HCT116 (cell line): ENCODE measurements around the gene OR2B2.

Experiments
- CEBPB ChIP-seq: IDR thresholded peaks from 2 replicates; pipeline ENCODE4 v1.6.1; 2012; ENCODE audit warnings: low read depth
- ELF1 ChIP-seq: IDR thresholded peaks from 2 replicates; pipeline ENCODE4 v1.6.1; 2012; ENCODE audit warnings: low read depth, borderline replicate concordance
- EZH2phosphoT487 ChIP-seq: fragments of 200-600 bp; IDR thresholded peaks from 2 replicates; pipeline ENCODE4 v1.6.1; 2018; ENCODE audit warnings: antibody characterized with exemption, borderline replicate concordance
- FOSL1 ChIP-seq: IDR thresholded peaks from 2 replicates; pipeline ENCODE4 v1.6.1; 2012; ENCODE audit warnings: low read depth
- SP1 ChIP-seq: IDR thresholded peaks from 2 replicates; pipeline ENCODE4 v1.6.1; 2012; ENCODE audit warnings: low read depth
- TF ChIP-seq, protein P1 (sequence below), 3 experiments: fragments of 200-600 bp in 1 of 3; sonication (generic) in 1 of 3; IDR thresholded peaks in 2 of 3; conservative IDR thresholded peaks in 1 of 3; 2 replicates each; pipeline ENCODE4 v1.5.1; 2012 to 2017; ENCODE audit warnings: low read depth in 2 of 3, low read length in 2 of 3, antibody characterized with exemption in 1 of 3, borderline replicate concordance in 1 of 3, control low read depth in 1 of 3, mild to moderate bottlenecking in 1 of 3, mixed read lengths in 1 of 3, mixed run types in 1 of 3, moderate library complexity in 1 of 3; ENCODE audit not compliant: insufficient read depth in 1 of 3

DNA sequence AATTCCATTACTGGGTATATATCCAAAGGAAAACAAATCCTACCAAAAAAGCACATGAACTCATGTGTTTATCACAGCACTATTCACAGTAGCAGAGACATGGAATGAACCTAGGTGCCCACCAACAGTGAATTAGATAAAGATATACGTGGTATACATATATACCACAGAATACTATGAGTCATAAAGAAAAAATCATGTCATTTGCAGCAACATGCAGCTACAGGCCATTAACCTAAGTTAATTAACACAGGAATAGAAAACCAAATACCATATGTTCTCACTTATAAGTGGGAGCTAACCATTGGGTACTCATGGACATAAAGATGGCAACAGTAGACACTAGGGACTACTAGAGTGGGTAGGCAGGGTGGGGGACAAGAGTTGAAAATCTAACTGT lies 4.2 kb downstream of the OR2B2 start:
- TF ChIP-seq, protein P1, sequence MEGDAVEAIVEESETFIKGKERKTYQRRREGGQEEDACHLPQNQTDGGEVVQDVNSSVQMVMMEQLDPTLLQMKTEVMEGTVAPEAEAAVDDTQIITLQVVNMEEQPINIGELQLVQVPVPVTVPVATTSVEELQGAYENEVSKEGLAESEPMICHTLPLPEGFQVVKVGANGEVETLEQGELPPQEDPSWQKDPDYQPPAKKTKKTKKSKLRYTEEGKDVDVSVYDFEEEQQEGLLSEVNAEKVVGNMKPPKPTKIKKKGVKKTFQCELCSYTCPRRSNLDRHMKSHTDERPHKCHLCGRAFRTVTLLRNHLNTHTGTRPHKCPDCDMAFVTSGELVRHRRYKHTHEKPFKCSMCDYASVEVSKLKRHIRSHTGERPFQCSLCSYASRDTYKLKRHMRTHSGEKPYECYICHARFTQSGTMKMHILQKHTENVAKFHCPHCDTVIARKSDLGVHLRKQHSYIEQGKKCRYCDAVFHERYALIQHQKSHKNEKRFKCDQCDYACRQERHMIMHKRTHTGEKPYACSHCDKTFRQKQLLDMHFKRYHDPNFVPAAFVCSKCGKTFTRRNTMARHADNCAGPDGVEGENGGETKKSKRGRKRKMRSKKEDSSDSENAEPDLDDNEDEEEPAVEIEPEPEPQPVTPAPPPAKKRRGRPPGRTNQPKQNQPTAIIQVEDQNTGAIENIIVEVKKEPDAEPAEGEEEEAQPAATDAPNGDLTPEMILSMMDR (IDR thresholded peaks at IDR 0.05 in 2 of 3, conservative IDR thresholded peaks at IDR 0.05 in 1 of 3; ENCODE audit: borderline replicate concordance in 1 of 3, insufficient read depth in 1 of 3, low read depth in 2 of 3, low read length in 2 of 3) = no peak
- TF ChIP-seq CEBPB = no peak
- TF ChIP-seq ELF1 = no peak
- no peak for TF ChIP-seq SP1
- no peak for TF ChIP-seq FOSL1
- TF ChIP-seq EZH2phosphoT487 = no peak
